DOHH2 (cell line): ENCODE measurements around the gene GPX2.

ENCODE experiments used
- H3F3A ChIP-seq: fragments of 200-600 bp; sonication (generic), shearing (Covaris generic); 2 replicates; pipeline ENCODE4 v1.6.0; 2016; ENCODE audit warnings: antibody characterized with exemption, mild to moderate bottlenecking; ENCODE audit not compliant: control insufficient read depth, insufficient read depth
- H3K27ac ChIP-seq: fragments of 200-600 bp; sonication (generic); 2 replicates; pipeline ENCODE4 v1.5.1; 2014; ENCODE audit warnings: low read depth, mild to moderate bottlenecking, low read length, moderate library complexity
- H3K27me3 ChIP-seq: fragments of 200-600 bp; sonication (generic); 2 replicates; pipeline ENCODE4 v1.6.1; 2014; ENCODE audit warnings: mild to moderate bottlenecking, low read length, mixed read lengths; ENCODE audit not compliant: control insufficient read depth
- H3K36me3 ChIP-seq: fragments of 200-600 bp; sonication (generic); 2 replicates; pipeline ENCODE4 v1.6.1; 2014; ENCODE audit warnings: mild to moderate bottlenecking, low read length, moderate library complexity, mixed read lengths; ENCODE audit not compliant: control insufficient read depth
- H3K4me1 ChIP-seq: fragments of 200-600 bp; sonication (generic); 2 replicates; pipeline ENCODE4 v1.6.1; 2014; ENCODE audit warnings: mild to moderate bottlenecking, low read length, mixed read lengths; ENCODE audit not compliant: control insufficient read depth
- H3K4me2 ChIP-seq: fragments of 200-600 bp; sonication (generic); 2 replicates; pipeline ENCODE4 v1.6.0; 2014; ENCODE audit warnings: mild to moderate bottlenecking, low read length, moderate library complexity
- H3K4me3 ChIP-seq: fragments of 200-600 bp; sonication (generic); 2 replicates; pipeline ENCODE4 v1.5.1; 2014; ENCODE audit warnings: mild to moderate bottlenecking, low read length, mixed read lengths
- H3K79me2 ChIP-seq: fragments of 200-600 bp; sonication (generic); 2 replicates; pipeline ENCODE4 v1.6.1; 2014; ENCODE audit warnings: mild to moderate bottlenecking, low read length, mixed read lengths; ENCODE audit not compliant: control insufficient read depth
- H3K9me2 ChIP-seq: fragments of 200-600 bp; sonication (generic); replicated peaks from 2 replicates; pipeline ENCODE4 v1.6.1; 2014; ENCODE audit warnings: mild to moderate bottlenecking, low read length, mixed read lengths; ENCODE audit not compliant: control insufficient read depth
- H3K9me3 ChIP-seq: fragments of 200-600 bp; sonication (generic); 2 replicates; pipeline ENCODE4 v1.6.1; 2014; ENCODE audit warnings: antibody characterized with exemption, low read length, mixed read lengths; ENCODE audit not compliant: control insufficient read depth, insufficient read depth
- H4K20me1 ChIP-seq: fragments of 200-600 bp; sonication (generic); 2 replicates; pipeline ENCODE4 v1.6.0; 2014; ENCODE audit warnings: low read depth, mild to moderate bottlenecking, antibody characterized with exemption, low read length, moderate library complexity; ENCODE audit not compliant: control insufficient read depth, insufficient read depth
- CTCF ChIP-seq: fragments of 200-600 bp; sonication (generic); IDR thresholded peaks from one replicate; pipeline ENCODE4 v1.5.1; 2014; ENCODE audit warnings: antibody characterized with exemption, mild to moderate bottlenecking, low read depth, low read length; ENCODE audit not compliant: poor library complexity, severe bottlenecking
- EZH2phosphoT487 ChIP-seq: fragments of 200-600 bp; sonication (generic); IDR thresholded peaks from 2 replicates; pipeline ENCODE4 v1.6.1; 2017; ENCODE audit warnings: borderline replicate concordance, mild to moderate bottlenecking, antibody characterized with exemption, low read length, moderate library complexity, mixed read lengths

Gene GPX2

GRCh38 chr14:64926398-64926995, 16.0 kb downstream of the GPX2 start:
- Histone ChIP-seq H3K27ac (no peak overlapping the region), H3K36me3 (peaks cover 79% of the 10 kb centered on the region), H3F3A (no peaks in the 10 kb centered on the region; the same call in 1 of the 2 replicates), H3K9me3 (no peaks in the 10 kb centered on the region), H3K4me3 (no peak overlapping the region), H3K9me2 (no peaks in the 10 kb centered on the region), H4K20me1 (peaks cover 4% of the 10 kb centered on the region; the same call in 1 of the 2 replicates), H3K4me1 (peaks cover 23% of the 10 kb centered on the region), H3K79me2 (peaks cover 29% of the 10 kb centered on the region), H3K27me3 (no peaks in the 10 kb centered on the region), H3K4me2 (no peak overlapping the region)
- TF ChIP-seq CTCF (no peak), EZH2phosphoT487 (no peak)

GRCh38 chr14:64923015-64923414, 19.5 kb downstream of the GPX2 start:
- H3K4me1 ChIP-seq: peaks cover 13% of the 10 kb centered on the region
- TF ChIP-seq EZH2phosphoT487 (no peak), CTCF (no peak)
- peaks cover 5% of the 10 kb centered on the region for H4K20me1 ChIP-seq
- H3K4me3 ChIP-seq: no peak overlapping the region
- H3K79me2 ChIP-seq: peaks cover 53% of the 10 kb centered on the region
- no peaks in the 10 kb centered on the region; the same call in 1 of the 2 replicates for H3F3A ChIP-seq
- peaks cover 64% of the 10 kb centered on the region for H3K36me3 ChIP-seq
- H3K9me2 ChIP-seq: no peaks in the 10 kb centered on the region
- H3K27me3 ChIP-seq: no peaks in the 10 kb centered on the region
- H3K4me2 ChIP-seq: no peak overlapping the region
- no peak overlapping the region for H3K27ac ChIP-seq
- no peaks in the 10 kb centered on the region for H3K9me3 ChIP-seq

GRCh38 chr14:64920465-64920864, 22.1 kb downstream of the GPX2 start:
- no peaks in the 10 kb centered on the region for H3K9me2 ChIP-seq
- H3F3A ChIP-seq: no peaks in the 10 kb centered on the region; the same call in 1 of the 2 replicates
- H3K27me3 ChIP-seq: no peaks in the 10 kb centered on the region
- H3K27ac ChIP-seq: no peak overlapping the region
- peaks cover 11% of the 10 kb centered on the region for H4K20me1 ChIP-seq
- no peak overlapping the region for H3K4me2 ChIP-seq
- TF ChIP-seq EZH2phosphoT487: no peak
- H3K36me3 ChIP-seq: peaks cover 59% of the 10 kb centered on the region
- no peaks in the 10 kb centered on the region for H3K9me3 ChIP-seq
- peaks cover 8% of the 10 kb centered on the region for H3K4me1 ChIP-seq
- peaks cover 73% of the 10 kb centered on the region for H3K79me2 ChIP-seq
- H3K4me3 ChIP-seq: no peak overlapping the region

GRCh38 chr14:64919618-64920017, 22.9 kb downstream of the GPX2 start:
- H3F3A ChIP-seq: no peaks in the 10 kb centered on the region; the same call in 1 of the 2 replicates
- H4K20me1 ChIP-seq: peaks cover 17% of the 10 kb centered on the region

More at GRCh38 chr14:64919618-64920017, 22.9 kb downstream of the GPX2 start:
- TF ChIP-seq CTCF (no peak), EZH2phosphoT487 (no peak)
- Histone ChIP-seq H3K4me3 (no peak overlapping the region), H3K27ac (no peak overlapping the region), H3K79me2 (peaks cover 82% of the 10 kb centered on the region), H3K36me3 (peaks cover 54% of the 10 kb centered on the region), H3K27me3 (no peaks in the 10 kb centered on the region), H3K9me3 (no peaks in the 10 kb centered on the region), H3K4me2 (no peak overlapping the region), H3K9me2 (no peaks in the 10 kb centered on the region), H3K4me1 (peaks cover 13% of the 10 kb centered on the region)
